Measurements from ENCODE around the gene ZNF106. TPM values are rescaled to one million over a fixed set of nuclear protein-coding genes. Genes with fewer than 3 reads are reported as not detected.
A peak's percentile ranks its signal among the peaks of the same experiment; 100 is the strongest.

The ZNF106 gene
- 10 to 100 TPM; 40.8 to 41.2 TPM for total RNA-seq

GRCh38 chr15:42490671-42491538, at the start of gene ZNF106:
ZNF106 (minus strand) TSS chr15:42491141; CDS start chr15:42472289, 18,852 bp downstream.
- intact Hi-C loops (cut with micrococcal nuclease) = loop anchor here (1.0 to 5.0 kb wide), 6 partner anchors 58 to 519 kb away; partner anchors contain the start of genes EHD4, GANC, HAUS2 and LRRC57
- Mint-ChIP-seq H3K36me3 (ENCODE audit: low read depth) (peaks cover 7% of the 10 kb centered on the region), H3K9me3 (no peaks in the 10 kb centered on the region), H3K4me3 (peak within 1 kb of the TSS; percentile 84), H3K4me1 (ENCODE audit: low read depth) (peaks cover 50% of the 10 kb centered on the region), H3K27ac (peak within 1 kb of the TSS; percentile 91), H3K27me3 (ENCODE audit: low read depth) (no peaks in the 10 kb centered on the region)
- peak; percentile 88 for DNase-seq
- CTCF ChIA-PET = no interaction called here

GRCh38 chr15:42533246-42533645, 42.3 kb upstream of the ZNF106 start:
- Mint-ChIP-seq H3K9me3 (no peaks in the 10 kb centered on the region), H3K4me3 (no peak overlapping the region), H3K27me3 (ENCODE audit: low read depth) (no peaks in the 10 kb centered on the region), H3K36me3 (ENCODE audit: low read depth) (peaks cover 17% of the 10 kb centered on the region), H3K27ac (no peak overlapping the region), H3K4me1 (ENCODE audit: low read depth) (no peaks in the 10 kb centered on the region)
- intact Hi-C loops (cut with micrococcal nuclease) = no loop called here
- no peak for DNase-seq
- CTCF ChIA-PET = interaction anchor here (0.6 kb wide), 1 partner anchor 11 kb away, joined by 3 read pairs; no protein-coding TSS in a partner anchor

GRCh38 chr15:42528970-42529369, 38.0 kb upstream of the ZNF106 start:
- Mint-ChIP-seq H3K4me1 (ENCODE audit: low read depth) (no peaks in the 10 kb centered on the region), H3K36me3 (ENCODE audit: low read depth) (peaks cover 11% of the 10 kb centered on the region), H3K4me3 (no peak overlapping the region), H3K27ac (no peak overlapping the region), H3K27me3 (ENCODE audit: low read depth) (no peaks in the 10 kb centered on the region), H3K9me3 (no peaks in the 10 kb centered on the region)
- CTCF ChIA-PET = no interaction called here
- intact Hi-C loops (cut with micrococcal nuclease) = no loop called here
- no peak for DNase-seq

GRCh38 chr15:42523331-42523730, 32.4 kb upstream of the ZNF106 start:
- intact Hi-C loops (cut with micrococcal nuclease) = no loop called here
- DNase-seq = no peak
- H3K9me3 Mint-ChIP-seq = no peaks in the 10 kb centered on the region
- CTCF ChIA-PET = interaction anchor here (0.6 kb wide), 1 partner anchor 296 kb away, joined by 3 read pairs; no protein-coding TSS in a partner anchor
- H3K27me3 Mint-ChIP-seq (ENCODE audit: low read depth) = no peaks in the 10 kb centered on the region
- H3K27ac Mint-ChIP-seq = no peak overlapping the region
- H3K4me1 Mint-ChIP-seq (ENCODE audit: low read depth) = no peaks in the 10 kb centered on the region
- H3K36me3 Mint-ChIP-seq (ENCODE audit: low read depth) = peaks cover 5% of the 10 kb centered on the region
- no peak overlapping the region for H3K4me3 Mint-ChIP-seq

- no peaks in the 10 kb centered on the region for H3K27me3 Mint-ChIP-seq (ENCODE audit: low read depth)
- peaks cover 2% of the 10 kb centered on the region for H3K4me1 Mint-ChIP-seq (ENCODE audit: low read depth)
- H3K36me3 Mint-ChIP-seq (ENCODE audit: low read depth) = peaks cover 8% of the 10 kb centered on the region
- intact Hi-C loops (cut with micrococcal nuclease) = no loop called here
- CTCF ChIA-PET = no interaction called here
- no peak overlapping the region for H3K4me3 Mint-ChIP-seq
- no peaks in the 10 kb centered on the region for H3K9me3 Mint-ChIP-seq
- no peak overlapping the region for H3K27ac Mint-ChIP-seq
- DNase-seq = no peak
Observed at GRCh38 chr15:42511007-42511391, 20.1 kb upstream of the ZNF106 start.

GRCh38 chr15:42510258-42511006, 19.5 kb upstream of the ZNF106 start:
- CTCF ChIA-PET = interaction anchor here (1.2 kb wide), 1 partner anchor 41 kb away, joined by 5 read pairs; no protein-coding TSS in a partner anchor
- Mint-ChIP-seq H3K4me1 (ENCODE audit: low read depth) (no peaks in the 10 kb centered on the region), H3K4me3 (no peak overlapping the region), H3K27ac (no peak overlapping the region), H3K9me3 (no peaks in the 10 kb centered on the region), H3K27me3 (ENCODE audit: low read depth) (no peaks in the 10 kb centered on the region), H3K36me3 (ENCODE audit: low read depth) (peaks cover 3% of the 10 kb centered on the region)
- no peak for DNase-seq
- intact Hi-C loops (cut with micrococcal nuclease) = no loop called here

- CTCF ChIA-PET = no interaction called here
- Mint-ChIP-seq H3K27ac (no peak overlapping the region), H3K4me1 (ENCODE audit: low read depth) (no peaks in the 10 kb centered on the region), H3K36me3 (ENCODE audit: low read depth) (no peaks in the 10 kb centered on the region), H3K4me3 (no peak overlapping the region), H3K9me3 (no peaks in the 10 kb centered on the region), H3K27me3 (ENCODE audit: low read depth) (no peaks in the 10 kb centered on the region)
- intact Hi-C loops (cut with micrococcal nuclease) = no loop called here
- DNase-seq = no peak
Observed at GRCh38 chr15:42508263-42508690, 17.3 kb upstream of the ZNF106 start.

GRCh38 chr15:42507514-42507913, 16.6 kb upstream of the ZNF106 start:
- CTCF ChIA-PET = no interaction called here
- H3K4me1 Mint-ChIP-seq (ENCODE audit: low read depth) = no peaks in the 10 kb centered on the region
- no peak for DNase-seq

GRCh38 chr15:42504631-42505030, 13.7 kb upstream of the ZNF106 start:
- no peak for DNase-seq
- H3K9me3 Mint-ChIP-seq = no peaks in the 10 kb centered on the region
- H3K36me3 Mint-ChIP-seq (ENCODE audit: low read depth) = no peaks in the 10 kb centered on the region
- no peak overlapping the region for H3K4me3 Mint-ChIP-seq
- intact Hi-C loops (cut with micrococcal nuclease) = no loop called here
- H3K27ac Mint-ChIP-seq = no peak overlapping the region
- CTCF ChIA-PET = interaction anchor here (0.7 to 0.9 kb wide), 2 partner anchors 33 to 42 kb away, joined by 3 to 6 read pairs; no protein-coding TSS in a partner anchor
- peaks cover 13% of the 10 kb centered on the region for H3K4me1 Mint-ChIP-seq (ENCODE audit: low read depth)
- H3K27me3 Mint-ChIP-seq (ENCODE audit: low read depth) = no peaks in the 10 kb centered on the region

More at GRCh38 chr15:42507514-42507913, 16.6 kb upstream of the ZNF106 start:
- Mint-ChIP-seq H3K9me3 (no peaks in the 10 kb centered on the region), H3K4me3 (no peak overlapping the region), H3K27me3 (ENCODE audit: low read depth) (no peaks in the 10 kb centered on the region), H3K27ac (no peak overlapping the region), H3K36me3 (ENCODE audit: low read depth) (no peaks in the 10 kb centered on the region)
- intact Hi-C loops (cut with micrococcal nuclease) = no loop called here

- CTCF ChIA-PET = interaction anchor here (0.9 kb wide), 1 partner anchor 32 kb away, joined by 6 read pairs; no protein-coding TSS in a partner anchor
- Mint-ChIP-seq H3K4me3 (no peak overlapping the region), H3K27me3 (ENCODE audit: low read depth) (no peaks in the 10 kb centered on the region), H3K36me3 (ENCODE audit: low read depth) (no peaks in the 10 kb centered on the region), H3K4me1 (ENCODE audit: low read depth) (peaks cover 19% of the 10 kb centered on the region), H3K9me3 (no peaks in the 10 kb centered on the region), H3K27ac (no peak overlapping the region)
- no peak for DNase-seq
- intact Hi-C loops (cut with micrococcal nuclease) = no loop called here
Observed at GRCh38 chr15:42503825-42504224, 12.9 kb upstream of the ZNF106 start.

- Mint-ChIP-seq H3K4me3 (no peak overlapping the region), H3K27me3 (ENCODE audit: low read depth) (no peaks in the 10 kb centered on the region), H3K4me1 (ENCODE audit: low read depth) (peaks cover 31% of the 10 kb centered on the region), H3K36me3 (ENCODE audit: low read depth) (no peaks in the 10 kb centered on the region), H3K9me3 (no peaks in the 10 kb centered on the region), H3K27ac (no peak overlapping the region)
- intact Hi-C loops (cut with micrococcal nuclease) = no loop called here
- no peak for DNase-seq
- CTCF ChIA-PET = no interaction called here
Observed at GRCh38 chr15:42502477-42502876, 11.5 kb upstream of the ZNF106 start.

GRCh38 chr15:42499858-42500609, 9.1 kb upstream of the ZNF106 start:
- intact Hi-C loops (cut with micrococcal nuclease) = no loop called here
- no peak overlapping the region for H3K4me3 Mint-ChIP-seq
- H3K36me3 Mint-ChIP-seq (ENCODE audit: low read depth) = peaks cover 2% of the 10 kb centered on the region
- peaks cover 49% of the 10 kb centered on the region for H3K4me1 Mint-ChIP-seq (ENCODE audit: low read depth)
- no peak for DNase-seq
- CTCF ChIA-PET = interaction anchor here (0.6 to 1.2 kb wide), 3 partner anchors 11 to 24 kb away, joined by 3 read pairs; no protein-coding TSS in a partner anchor
- H3K27ac Mint-ChIP-seq = no peak overlapping the region
- no peaks in the 10 kb centered on the region for H3K27me3 Mint-ChIP-seq (ENCODE audit: low read depth)
- no peaks in the 10 kb centered on the region for H3K9me3 Mint-ChIP-seq
